Ovary (tissue), 9 donors: ENCODE measurements around the gene CCNL1. TPM values are rescaled to one million over a fixed set of nuclear protein-coding genes. Genes with fewer than 3 reads are reported as not detected.
"Not testable (repeated sequence)": the region's sequence is repeated elsewhere in the genome, so short reads cannot be mapped to it uniquely, and the experiment has no call there.

Experiments used
- DNase-seq, 5 donors: peaks; one replicate each; pipeline ENCODE4 v3.0.0-alpha.2; 2019 to 2020
- H3K27ac ChIP-seq, 2 donors: fragments of 200-600 bp; one replicate each; pipeline versions ENCODE4 v1.5.1 to v1.8.0; 2019 to 2022
- H3K27me3 ChIP-seq: fragments of 200-600 bp; one replicate; pipeline ENCODE4 v1.8.0; 2022
- H3K36me3 ChIP-seq: fragments of 200-600 bp; sonication (generic); one replicate; pipeline ENCODE4 v1.5.1; 2019
- H3K4me1 ChIP-seq: one replicate; pipeline ENCODE4 v1.8.1; 2013; ENCODE audit warnings: mild to moderate bottlenecking, moderate library complexity; ENCODE audit not compliant: insufficient read depth
- H3K4me3 ChIP-seq: fragments of 200-600 bp; sonication (generic); one replicate; pipeline ENCODE4 v1.5.1; 2017
- H3K9me3 ChIP-seq, 2 donors: fragments of 200-600 bp in 1 of 2; sonication (generic) in 1 of 2; one replicate each; pipeline versions ENCODE4 v1.5.1 to v1.8.1; 2013 to 2019; ENCODE audit warnings: mild to moderate bottlenecking in 1 of 2, moderate library complexity in 1 of 2
- CTCF ChIP-seq, 3 donors: fragments of 450-650 bp in 2 of 3; fragments of 200-600 bp in 1 of 3; IDR thresholded peaks; one replicate each; pipeline versions ENCODE4 v1.5.1 to v1.8.0; 2016 to 2022; ENCODE audit warnings: antibody characterized with exemption in 3 of 3, mild to moderate bottlenecking in 1 of 3
- EP300 ChIP-seq: sonication (generic); formaldehyde crosslinking; IDR thresholded peaks from one replicate; pipeline ENCODE4 v1.6.1; 2017; ENCODE audit warnings: antibody characterized with exemption
- POLR2A ChIP-seq: fragments of 450-650 bp; IDR thresholded peaks from one replicate; pipeline ENCODE4 v1.6.1; 2017; ENCODE audit warnings: antibody characterized with exemption, mild to moderate bottlenecking, moderate library complexity
- WGBS, 3 donors: extraction: QIAGEN DNeasy Blood & Tissue Kit in 1 of 3; methylation state at CpG; one replicate each; pipeline versions ENCODE4 v1.1.5 to v1.1.7; 2013 to 2017; 5-methylcytosine and 5-hydroxymethylcytosine counted together
- intact Hi-C, 4 donors: fragments of 100-400 bp; cut with DNase I; formaldehyde crosslinking; loops; one replicate each; pipeline versions ENCODE4 v1.11.0 to v1.15.1; 2022 to 2023
- polyA plus RNA-seq, 2 donors: library from polyadenylated mRNA; stranded (reverse); fragments of 200-250 nt in 1 of 2; fragments of 350-450 nt in 1 of 2; fragmentation: Illumina TruSeq in 1 of 2; extraction: RNeasy Lipid Tissue Mini Kit (QIAGEN cat#74804) in 1 of 2; gene quantifications; one replicate each; pipeline ENCODE4 v1.2.3, GENCODE V29; 2013 to 2014
- total RNA-seq, 7 donors: library from RNA; depleted of rRNA in 2 of 7; stranded (reverse); fragments of >200 nt in 2 of 7; fragmentation: NEBNext Ultra II Directional in 3 of 7; extraction: Animal tissue kit (Norgen Biotek cat#: 25700) in 3 of 7; gene quantifications; one replicate each; pipeline versions ENCODE4 v1.1.0 to v1.2.4, GENCODE V29; 2016 to 2023
- donor health status: DM: no; HTN: no; CAD: no; lungs with moderate emphysema.
- donor health status: DM: no; HTN: no; CAD: no.
- donor health status: Bipolar disorder and iron deficiency.
- donor health status: DM: yes; HTN: yes; CAD: no.
- donor health status: DM: no; HTN: no; CAD: no.
- donor health status: DM: yes; HTN: yes; CAD: no.

CCNL1 gene
- total and polyA plus RNA-seq, 9 donors, result 67.6 to 514 (median 96.7) TPM

GRCh38 chr3:157104521-157104920 lies 55.4 kb downstream of the CCNL1 start:
- H3K4me1 ChIP-seq, result peaks cover 14% of the 10 kb centered on the region
- no peaks in the 10 kb centered on the region for H3K9me3 ChIP-seq
- no peak overlapping the region for H3K4me3 ChIP-seq
- no peaks in the 10 kb centered on the region for H3K36me3 ChIP-seq
- no peak overlapping the region for H3K27ac ChIP-seq
- DNase-seq, result no peak
- 38 to 54% (median 50%) methylated on average over 4 of the region's 4 CpGs for WGBS, 3 donors
- no peaks in the 10 kb centered on the region for H3K27me3 ChIP-seq
- TF ChIP-seq POLR2A (no peak), EP300 (no peak), CTCF (IDR thresholded peaks at IDR 0.05) (no peak)
- intact Hi-C loops, result no loop called here

- intact Hi-C loops, result no loop called here
- peak overlapping the region in 1 of 2 donors; percentile 58 for H3K27ac ChIP-seq
- no peak overlapping the region for H3K4me3 ChIP-seq
- 62 to 68% (median 65%) methylated on average over 2 of the region's 2 CpGs for WGBS, 3 donors
- H3K4me1 ChIP-seq, result peaks cover 13% of the 10 kb centered on the region
- DNase-seq, result no peak
- H3K27me3 ChIP-seq, result no peaks in the 10 kb centered on the region
- no peaks in the 10 kb centered on the region for H3K36me3 ChIP-seq
- H3K9me3 ChIP-seq, result no peaks in the 10 kb centered on the region
- TF ChIP-seq CTCF (IDR thresholded peaks at IDR 0.05), result no peak
- TF ChIP-seq EP300, result no peak
- TF ChIP-seq POLR2A, result no peak
These were observed 56.1 kb downstream of the CCNL1 start for GRCh38 chr3:157103860-157104259.

GRCh38 chr3:157103280-157103679 lies 56.7 kb downstream of the CCNL1 start:
- H3K27me3 ChIP-seq, result no peaks in the 10 kb centered on the region
- no peaks in the 10 kb centered on the region for H3K36me3 ChIP-seq
- H3K27ac ChIP-seq, result peak overlapping the region in 1 of 2 donors; percentile 58
- TF ChIP-seq POLR2A, result no peak
- TF ChIP-seq EP300, result no peak
- TF ChIP-seq CTCF (IDR thresholded peaks at IDR 0.05), result no peak
- 9 to 35% (median 11%) methylated on average over 2 of the region's 2 CpGs for WGBS, 3 donors
- H3K9me3 ChIP-seq, result no peaks in the 10 kb centered on the region
- no peak for DNase-seq
- peaks cover 8% of the 10 kb centered on the region for H3K4me1 ChIP-seq
- intact Hi-C loops, result no loop called here
- no peak overlapping the region for H3K4me3 ChIP-seq

- DNase-seq, H3K9me3 ChIP-seq, intact Hi-C loops, H3K27ac ChIP-seq, H3K4me1 ChIP-seq, H3K36me3 ChIP-seq, H3K27me3 ChIP-seq, H3K4me3 ChIP-seq: not testable (repeated sequence)
- WGBS, 3 donors, result 88 to 98% (median 97%) methylated on average over 1 of the region's 1 CpG
These were observed 57.4 kb downstream of the CCNL1 start for GRCh38 chr3:157102595-157102994.

- Histone ChIP-seq H3K4me3 (no peak overlapping the region), H3K4me1 (peaks cover 4% of the 10 kb centered on the region)
- WGBS, 3 donors, result 98 to 100% (median 99%) methylated on average over 3 of the region's 3 CpGs
These were observed 57.8 kb downstream of the CCNL1 start for GRCh38 chr3:157102098-157102497.

More at GRCh38 chr3:157102098-157102497, 57.8 kb downstream of the CCNL1 start:
- no peak for TF ChIP-seq CTCF (IDR thresholded peaks at IDR 0.05)
- no peak for TF ChIP-seq POLR2A
- TF ChIP-seq EP300, result no peak
- H3K36me3 ChIP-seq, result no peaks in the 10 kb centered on the region
- DNase-seq, result no peak
- intact Hi-C loops, result no loop called here
- H3K9me3 ChIP-seq, result no peaks in the 10 kb centered on the region
- no peaks in the 10 kb centered on the region for H3K27me3 ChIP-seq
- no peak overlapping the region for H3K27ac ChIP-seq
